H1 (cell line): Measurements from ENCODE around the gene NEU4. TPM values are rescaled to one million over a fixed set of nuclear protein-coding genes. Genes with fewer than 3 reads are reported as not detected.

Experiments used
- CTCF ChIA-PET: fragments of 300-600 bp; sonication (Branson Sonifier 250); formaldehyde crosslinking; loops from one replicate; lab custom pipeline; 2021; ENCODE audit not compliant: partially characterized antibody; lab: Charles Lee
- POLR2A ChIA-PET: fragments of 300-600 bp; sonication (Branson Sonifier 250); formaldehyde crosslinking; loops from one replicate; lab custom pipeline; 2021; ENCODE audit warnings: inconsistent platforms; ENCODE audit not compliant: partially characterized antibody; lab: Charles Lee
- DNase-seq, 2 experiments: peaks; one replicate each; pipeline versions ENCODE4 v3.0.0 to v3.0.0-alpha.2; 2010 to 2022; ENCODE audit warnings: low spot score in 2 of 2, low read depth in 1 of 2, mixed read lengths in 1 of 2
- FAIRE-seq: peaks from 2 replicates; lab custom pipeline; 2011; peaks lifted over from hg19 to GRCh38; lab: Jason Lieb, UNC
- H2AFZ ChIP-seq: 2 replicates; pipeline ENCODE4 v1.8.1; 2012; ENCODE audit warnings: low read length, inconsistent platforms
- H2AK5ac ChIP-seq: 2 replicates; pipeline ENCODE4 v1.6.1; 2013; ENCODE audit warnings: low read depth, low read length
- H2BK120ac ChIP-seq: replicated peaks from 2 replicates; pipeline ENCODE3; 2013; ENCODE audit warnings: low read depth, low read length, inconsistent platforms
- H2BK12ac ChIP-seq: 2 replicates; pipeline ENCODE4 v1.6.1; 2013; ENCODE audit warnings: low read depth, low read length
- H2BK15ac ChIP-seq: 2 replicates; pipeline ENCODE4 v1.6.1; 2013; ENCODE audit warnings: low read length
- H2BK20ac ChIP-seq: 2 replicates; pipeline ENCODE4 v1.6.1; 2013; ENCODE audit warnings: low read length
- H2BK5ac ChIP-seq: 2 replicates; pipeline ENCODE4 v1.6.1; 2013; ENCODE audit warnings: low read depth, low read length
- H3K14ac ChIP-seq: 2 replicates; pipeline ENCODE4 v1.6.1; 2013; ENCODE audit warnings: inconsistent platforms; ENCODE audit not compliant: insufficient read length
- H3K18ac ChIP-seq: 2 replicates; pipeline ENCODE4 v1.6.1; 2013; ENCODE audit warnings: low read length; ENCODE audit errors: extremely low read depth
- H3K23ac ChIP-seq: 2 replicates; pipeline ENCODE4 v1.6.1; 2013; ENCODE audit warnings: inconsistent platforms; ENCODE audit not compliant: insufficient read length
- H3K23me2 ChIP-seq: 2 replicates; pipeline ENCODE4 v1.6.1; 2013; ENCODE audit warnings: low read depth, low read length
- H3K27ac ChIP-seq: 2 replicates; pipeline ENCODE4 v1.6.1; 2011; ENCODE audit warnings: low read depth, low read length, inconsistent platforms
- H3K27me3 ChIP-seq, 4 experiments: replicated peaks in 1 of 4; 1 replicate in 1 of 4; 2 replicates in 3 of 4; pipeline versions ENCODE4 v1.6.1 to v1.8.1; 2011 to 2013; ENCODE audit warnings: low read length in 3 of 4, mild to moderate bottlenecking in 3 of 4, inconsistent platforms in 2 of 4, mixed read lengths in 2 of 4, moderate library complexity in 1 of 4; ENCODE audit not compliant: control insufficient read depth in 3 of 4, insufficient read depth in 3 of 4; ENCODE audit errors: extremely low read depth in 1 of 4
- H3K36me3 ChIP-seq, 4 experiments: 2 replicates each; pipeline versions ENCODE4 v1.6.1 to v1.8.1; 2011 to 2013; ENCODE audit warnings: mild to moderate bottlenecking in 4 of 4, low read length in 3 of 4, moderate library complexity in 2 of 4, control low read depth in 1 of 4, inconsistent platforms in 1 of 4; ENCODE audit not compliant: insufficient read depth in 4 of 4, control insufficient read depth in 2 of 4
- H3K4ac ChIP-seq: replicated peaks from 2 replicates; pipeline ENCODE3; 2013; ENCODE audit warnings: low read length, low read depth, mixed read lengths, inconsistent platforms; ENCODE audit not compliant: insufficient read length
- H3K4me1 ChIP-seq, 4 experiments: replicated peaks in 1 of 4; 1 replicate in 1 of 4; 2 replicates in 3 of 4; pipeline versions ENCODE4 v1.6.1 to v1.8.1; 2011 to 2013; ENCODE audit warnings: low read length in 3 of 4, inconsistent platforms in 2 of 4, mixed read lengths in 1 of 4; ENCODE audit not compliant: insufficient read depth in 4 of 4, control insufficient read depth in 3 of 4
- H3K4me2 ChIP-seq, 2 experiments: 2 replicates each; pipeline versions ENCODE4 v1.6.1 to v1.8.1; 2011 to 2013; ENCODE audit warnings: low read depth in 2 of 2, low read length in 2 of 2, control low read depth in 1 of 2, inconsistent platforms in 1 of 2, mild to moderate bottlenecking in 1 of 2; ENCODE audit not compliant: insufficient read depth in 1 of 2
- H3K4me3 ChIP-seq, 4 experiments: fragments of 200-600, 300-600 bp in 1 of 4; sonication (generic), shearing (Covaris generic), sonication (Bioruptor Twin) in 1 of 4; 2 replicates each; pipeline versions ENCODE4 v1.5.1 to v1.8.1; 2011 to 2016; ENCODE audit warnings: low read length in 4 of 4, low read depth in 3 of 4, control low read depth in 2 of 4, inconsistent platforms in 2 of 4, mild to moderate bottlenecking in 2 of 4, mixed read lengths in 1 of 4, moderate library complexity in 1 of 4; ENCODE audit not compliant: insufficient read depth in 2 of 4; ENCODE audit errors: extremely low read depth in 1 of 4
- H3K56ac ChIP-seq: replicated peaks from 2 replicates; pipeline ENCODE3; 2013; ENCODE audit warnings: low read depth, mild to moderate bottlenecking, mixed read lengths, low read length, inconsistent platforms; ENCODE audit not compliant: insufficient read length
- H3K79me1 ChIP-seq: 2 replicates; pipeline ENCODE4 v1.6.1; 2013; ENCODE audit warnings: low read depth, low read length, control low read depth
- H3K79me2 ChIP-seq, 2 experiments: 2 replicates each; pipeline versions ENCODE4 v1.6.1 to v1.8.1; 2012 to 2013; ENCODE audit warnings: low read length in 2 of 2, mild to moderate bottlenecking in 2 of 2, inconsistent platforms in 1 of 2; ENCODE audit not compliant: insufficient read depth in 2 of 2, control insufficient read depth in 1 of 2
- H3K9ac ChIP-seq, 4 experiments: replicated peaks in 1 of 4; 1 replicate in 1 of 4; 2 replicates in 3 of 4; pipeline versions ENCODE4 v1.6.1 to v1.8.1; 2011 to 2013; ENCODE audit warnings: low read depth in 3 of 4, low read length in 3 of 4, control low read depth in 2 of 4, mild to moderate bottlenecking in 2 of 4, moderate library complexity in 2 of 4, inconsistent platforms in 1 of 4; ENCODE audit errors: extremely low read depth in 1 of 4
- H3K9me3 ChIP-seq, 2 experiments: 2 replicates each; pipeline versions ENCODE4 v1.6.1 to v1.8.1; 2012 to 2013; ENCODE audit warnings: mild to moderate bottlenecking in 2 of 2, moderate library complexity in 2 of 2, control low read depth in 1 of 2, inconsistent platforms in 1 of 2, low read depth in 1 of 2, low read length in 1 of 2, mixed read lengths in 1 of 2; ENCODE audit not compliant: insufficient read depth in 2 of 2
- H4K20me1 ChIP-seq, 2 experiments: replicated peaks in 1 of 2; 2 replicates each; pipeline versions ENCODE3 to v1.8.1; 2011 to 2013; ENCODE audit warnings: inconsistent platforms in 2 of 2, low read length in 2 of 2, mild to moderate bottlenecking in 1 of 2; ENCODE audit not compliant: insufficient read depth in 2 of 2, control insufficient read depth in 1 of 2
- H4K5ac ChIP-seq: 2 replicates; pipeline ENCODE4 v1.6.1; 2013; ENCODE audit warnings: low read length, low read depth, mixed read lengths, inconsistent platforms; ENCODE audit not compliant: insufficient read length
- H4K8ac ChIP-seq: 2 replicates; pipeline ENCODE4 v1.8.0; 2013; ENCODE audit warnings: mild to moderate bottlenecking, moderate library complexity, low read length, inconsistent platforms; ENCODE audit not compliant: insufficient read depth; ENCODE audit errors: extremely low read depth
- H4K91ac ChIP-seq: replicated peaks from 2 replicates; pipeline ENCODE3; 2013; ENCODE audit warnings: low read length, mixed read lengths, inconsistent platforms; ENCODE audit not compliant: insufficient read length
- BACH1 ChIP-seq: IDR thresholded peaks from 2 replicates; pipeline ENCODE4 v1.6.1; 2012; ENCODE audit warnings: low read length, improper control_type of control experiment
- CTBP2 ChIP-seq: IDR thresholded peaks from 2 replicates; pipeline ENCODE4 v1.7.0; 2011; ENCODE audit warnings: borderline replicate concordance, mild to moderate bottlenecking, moderate library complexity, mixed read lengths, low read length; ENCODE audit not compliant: insufficient read depth, insufficient read length
- EP300 ChIP-seq, 2 experiments: IDR thresholded peaks; 1 replicate in 1 of 2; 2 replicates in 1 of 2; pipeline ENCODE4 v1.6.1; 2011 to 2012; ENCODE audit warnings: low read depth in 2 of 2, low read length in 2 of 2, mild to moderate bottlenecking in 2 of 2, borderline replicate concordance in 1 of 2, inconsistent platforms in 1 of 2, moderate library complexity in 1 of 2
- GTF2F1 ChIP-seq: IDR thresholded peaks from 2 replicates; pipeline ENCODE4 v1.6.1; 2012; ENCODE audit warnings: low read depth, low read length, improper control_type of control experiment, borderline replicate concordance
- MAFK ChIP-seq: IDR thresholded peaks from 2 replicates; pipeline ENCODE4 v1.6.1; 2012; ENCODE audit warnings: low read depth, mild to moderate bottlenecking, improper control_type of control experiment, low read length
- NANOG ChIP-seq: IDR thresholded peaks from 2 replicates; pipeline ENCODE4 v1.6.1; 2011; ENCODE audit warnings: low read length, low read depth, mild to moderate bottlenecking, inconsistent platforms; ENCODE audit not compliant: insufficient read depth, poor library complexity, severe bottlenecking
- POLR2A ChIP-seq, 2 experiments: IDR thresholded peaks; 1 replicate in 1 of 2; 2 replicates in 1 of 2; pipeline ENCODE4 v1.6.1; 2011; ENCODE audit warnings: low read depth in 2 of 2, low read length in 2 of 2, mild to moderate bottlenecking in 2 of 2; ENCODE audit errors: control extremely low read depth in 1 of 2
- POLR2AphosphoS5 ChIP-seq: IDR thresholded peaks from 2 replicates; pipeline ENCODE4 v1.6.1; 2011; ENCODE audit warnings: low read depth, low read length
- RNF2 ChIP-seq: fragments of 200-900, 300-1000 bp; sonication (generic); IDR thresholded peaks from 2 replicates; pipeline ENCODE4 v1.7.1; 2016; ENCODE audit warnings: borderline replicate concordance, low read depth, mild to moderate bottlenecking, antibody characterized with exemption, low read length; ENCODE audit not compliant: poor library complexity, severe bottlenecking; ENCODE audit errors: missing control alignments
- SUZ12 ChIP-seq: fragments of 200-600 bp; sonication (generic); IDR thresholded peaks from 2 replicates; pipeline ENCODE4 v1.6.1; 2012; ENCODE audit warnings: mild to moderate bottlenecking, inconsistent platforms, low read length, moderate library complexity, mixed read lengths
- YY1 ChIP-seq: IDR thresholded peaks from 2 replicates; pipeline ENCODE4 v1.6.1; 2011; ENCODE audit warnings: low read depth, mild to moderate bottlenecking, low read length
- WGBS, 2 experiments: shearing (Covaris generic) in 1 of 2; methylation state at CpG; one replicate each; pipeline versions ENCODE4 v1.1.6 to v1.1.7; 2013 to 2015; ENCODE audit warnings: low lambda C conversion rate in 2 of 2, mixed read lengths in 2 of 2, inconsistent platforms in 1 of 2, low coverage in 1 of 2, missing lambda C conversion rate in 1 of 2; ENCODE audit not compliant: insufficient replicate concordance in 2 of 2, insufficient coverage in 1 of 2, insufficient read length in 1 of 2; ENCODE audit errors: extremely low coverage in 1 of 2, missing lambda C conversion rate in 1 of 2; 5-methylcytosine and 5-hydroxymethylcytosine counted together
- polyA plus RNA-seq, 7 experiments: library from polyadenylated mRNA; depleted of rRNA in 3 of 7; stranded (reverse) in 5 of 7; unstranded in 2 of 7; fragments of >200 nt in 5 of 7; fragments of 200-250 nt in 2 of 7; gene quantifications; 1 replicate in 5 of 7; 2 replicates in 1 of 7; 4 replicates in 1 of 7; pipeline versions ENCODE4 v1.2.1 to v1.2.3, GENCODE V29; 2011 to 2013; ENCODE audit warnings: missing spikeins in 2 of 7, mixed read lengths in 2 of 7
- total RNA-seq: library from RNA; stranded (reverse); fragmentation: NEBNext Ultra II Directional; extraction: Animal tissue kit (Norgen Biotek cat#: 25700); gene quantifications from 2 replicates; pipeline ENCODE4 v1.2.1, GENCODE V29; 2021

NEU4 gene
- total and polyA plus RNA-seq, 2 of the 8 experiments (the other 6 are each of a cell fraction or from before 2014, with no cell fraction given), result 0.32 to 0.50 TPM

- Histone ChIP-seq H3K18ac (no peak overlapping the region), H2AFZ (no peak overlapping the region), H4K91ac (no peak overlapping the region), H2BK5ac (no peak overlapping the region), H2BK20ac (no peak overlapping the region), H3K23me2 (no peaks in the 10 kb centered on the region), H2BK15ac (no peak overlapping the region), H3K4me1 (no peaks in the 10 kb centered on the region), H4K20me1 (no peaks in the 10 kb centered on the region), H3K9ac (no peak overlapping the region), H2BK12ac (no peak overlapping the region), H3K14ac (no peak overlapping the region), H3K4me3 (no peak overlapping the region), H3K79me2 (no peaks in the 10 kb centered on the region), H3K27ac (no peak overlapping the region), H3K23ac (no peak overlapping the region), H3K36me3 (no peaks in the 10 kb centered on the region), H2AK5ac (no peak overlapping the region), H3K9me3 (no peaks in the 10 kb centered on the region), H3K4me2 (no peak overlapping the region), H3K27me3 (no peaks in the 10 kb centered on the region), H4K8ac (no peak overlapping the region), H3K79me1 (no peaks in the 10 kb centered on the region), H4K5ac (no peak overlapping the region), H2BK120ac (no peak overlapping the region), H3K4ac (no peak overlapping the region), H3K56ac (no peak overlapping the region)
- ChIA-PET CTCF (interaction anchor here (1.3 to 2.4 kb wide), 3 partner anchors 9 to 43 kb away, joined by 5 to 9 read pairs (median 6); no protein-coding TSS in a partner anchor), POLR2A (no interaction called here)
- WGBS, 2 experiments, result 83% methylated on average over 4 of the region's 4 CpGs; no CpG with 5 or more reads in 1 of the 2 experiments
- FAIRE-seq (no peak), DNase-seq (no peak)
- no peak for TF ChIP-seq NANOG
- no peak for TF ChIP-seq POLR2AphosphoS5
- no peak for TF ChIP-seq BACH1
- TF ChIP-seq POLR2A (IDR thresholded peaks at IDR 0.05; ENCODE audit: control extremely low read depth in 1 of 2, low read depth in 2 of 2, low read length in 2 of 2), result no peak
- no peak for TF ChIP-seq MAFK
- no peak for TF ChIP-seq EP300 (IDR thresholded peaks at IDR 0.05; ENCODE audit: borderline replicate concordance in 1 of 2, low read depth in 2 of 2, low read length in 2 of 2)
- no peak for TF ChIP-seq RNF2
- no peak for TF ChIP-seq SUZ12
- TF ChIP-seq GTF2F1, result no peak
- TF ChIP-seq YY1, result no peak
- TF ChIP-seq CTBP2, result no peak
These were observed 26.6 kb downstream of the NEU4 start for GRCh38 chr2:241835611-241836010.
